Measurements from ENCODE around the gene ARRB2.

- TF ChIP-seq CTCF (conservative IDR thresholded peaks at IDR 0.05; ENCODE audit: low read depth in 2 of 2) (no peak), NANOG (IDR thresholded peaks at IDR 0.05; ENCODE audit: borderline replicate concordance) (no peak), EZH2 (IDR thresholded peaks at IDR 0.05; ENCODE audit: low read depth, unreplicated experiment) (no peak), POLR2AphosphoS5 (IDR thresholded peaks at IDR 0.05; ENCODE audit: low read depth) (no peak), CREB1 (CRISPR knock-in tag; IDR thresholded peaks at IDR 0.05; ENCODE audit: low read depth) (no peak), REST (IDR thresholded peaks at IDR 0.05; ENCODE audit: unreplicated experiment) (no peak), ZNF331 (CRISPR knock-in tag; IDR thresholded peaks at IDR 0.05; ENCODE audit: low read depth) (no peak)
Measured at GRCh38 chr17:4673986-4674684, 36.3 kb upstream of the ARRB2 start.
